HEK293 (cell line): ENCODE measurements around the gene KRT15.

ENCODE experiments used
- KLF17 ChIP-seq: fragments of 450-650 bp; formaldehyde crosslinking; IDR thresholded peaks from 2 replicates; pipeline ENCODE4 v1.5.1; 2016; ENCODE audit warnings: missing biosample characterization, missing genetic modification characterization
- PATZ1 ChIP-seq: fragments of 450-650 bp; formaldehyde crosslinking; IDR thresholded peaks from 2 replicates; pipeline ENCODE4 v1.5.1; 2016; ENCODE audit warnings: missing biosample characterization, missing genetic modification characterization
- PRDM1 ChIP-seq: fragments of 450-650 bp; formaldehyde crosslinking; IDR thresholded peaks from 2 replicates; pipeline ENCODE4; 2016; ENCODE audit warnings: missing biosample characterization, missing genetic modification characterization
- TCF7L2 ChIP-seq: IDR thresholded peaks from 2 replicates; pipeline ENCODE4 v1.6.1; 2011; ENCODE audit warnings: low read depth, mild to moderate bottlenecking, inconsistent platforms, low read length, moderate library complexity, borderline replicate concordance
- ZNF112 ChIP-seq: fragments of 450-650 bp; formaldehyde crosslinking; IDR thresholded peaks from 2 replicates; pipeline ENCODE4 v1.5.0; 2017; ENCODE audit warnings: missing biosample characterization, missing genetic modification characterization
- ZNF169 ChIP-seq: fragments of 450-650 bp; formaldehyde crosslinking; IDR thresholded peaks from 2 replicates; pipeline ENCODE4 v1.5.1; 2016; ENCODE audit warnings: missing biosample characterization, missing genetic modification characterization
- ZNF239 ChIP-seq: fragments of 450-650 bp; formaldehyde crosslinking; IDR thresholded peaks from 2 replicates; pipeline ENCODE4 v1.5.1; 2016; ENCODE audit warnings: missing biosample characterization, missing genetic modification characterization
- ZNF747 ChIP-seq: fragments of 450-650 bp; formaldehyde crosslinking; IDR thresholded peaks from 2 replicates; pipeline ENCODE4 v1.5.1; 2016; ENCODE audit warnings: missing biosample characterization, missing genetic modification characterization
- TF ChIP-seq, protein P1 (sequence below): sonication (generic); formaldehyde crosslinking; IDR thresholded peaks from 2 replicates; pipeline ENCODE4 v1.8.1; 2022; ENCODE audit warnings: mild to moderate bottlenecking, moderate library complexity, missing genetic modification reagents
- TF ChIP-seq, protein P2 (sequence below): IDR thresholded peaks from 2 replicates; pipeline ENCODE4 v1.6.1; 2011; ENCODE audit warnings: mild to moderate bottlenecking, low read depth, low read length, borderline replicate concordance

DNA sequence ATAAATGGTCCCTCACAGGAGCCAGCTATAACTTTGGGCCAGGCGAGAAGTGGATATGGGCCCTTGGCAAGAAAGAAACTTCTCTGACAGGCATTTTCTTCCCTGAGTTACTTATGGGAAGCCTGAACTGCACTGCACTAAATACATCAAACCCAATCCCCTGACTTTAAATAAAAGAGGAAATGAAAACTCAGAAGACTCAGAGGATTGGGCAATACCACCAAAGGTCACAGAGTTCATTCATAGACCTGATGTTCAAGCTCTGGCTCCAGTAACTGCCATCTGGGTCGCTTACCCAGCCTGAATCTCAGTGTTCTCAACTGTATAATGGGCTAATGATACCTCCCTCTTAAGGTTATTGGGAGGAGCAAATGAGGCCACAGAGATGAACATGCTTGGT, 38.6 kb downstream of the KRT15 start:
- TF ChIP-seq ZNF169 (tag by site-specific recombination) (no peak), ZNF239 (tag by site-specific recombination) (no peak), ZNF747 (no peak), PRDM1 (no peak), TCF7L2 (no peak), PATZ1 (tag by site-specific recombination) (no peak), KLF17 (tag by site-specific recombination) (no peak), ZNF112 (no peak)
- TF ChIP-seq, protein P1, sequence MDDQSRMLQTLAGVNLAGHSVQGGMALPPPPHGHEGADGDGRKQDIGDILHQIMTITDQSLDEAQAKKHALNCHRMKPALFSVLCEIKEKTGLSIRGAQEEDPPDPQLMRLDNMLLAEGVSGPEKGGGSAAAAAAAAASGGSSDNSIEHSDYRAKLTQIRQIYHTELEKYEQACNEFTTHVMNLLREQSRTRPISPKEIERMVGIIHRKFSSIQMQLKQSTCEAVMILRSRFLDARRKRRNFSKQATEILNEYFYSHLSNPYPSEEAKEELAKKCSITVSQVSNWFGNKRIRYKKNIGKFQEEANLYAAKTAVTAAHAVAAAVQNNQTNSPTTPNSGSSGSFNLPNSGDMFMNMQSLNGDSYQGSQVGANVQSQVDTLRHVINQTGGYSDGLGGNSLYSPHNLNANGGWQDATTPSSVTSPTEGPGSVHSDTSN (CRISPR knock-in tag): no peak
- TF ChIP-seq, protein P2, sequence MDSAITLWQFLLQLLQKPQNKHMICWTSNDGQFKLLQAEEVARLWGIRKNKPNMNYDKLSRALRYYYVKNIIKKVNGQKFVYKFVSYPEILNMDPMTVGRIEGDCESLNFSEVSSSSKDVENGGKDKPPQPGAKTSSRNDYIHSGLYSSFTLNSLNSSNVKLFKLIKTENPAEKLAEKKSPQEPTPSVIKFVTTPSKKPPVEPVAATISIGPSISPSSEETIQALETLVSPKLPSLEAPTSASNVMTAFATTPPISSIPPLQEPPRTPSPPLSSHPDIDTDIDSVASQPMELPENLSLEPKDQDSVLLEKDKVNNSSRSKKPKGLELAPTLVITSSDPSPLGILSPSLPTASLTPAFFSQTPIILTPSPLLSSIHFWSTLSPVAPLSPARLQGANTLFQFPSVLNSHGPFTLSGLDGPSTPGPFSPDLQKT: no peak
